ENCODE results near the gene PDCD11.

PDCD11 gene

DNA sequence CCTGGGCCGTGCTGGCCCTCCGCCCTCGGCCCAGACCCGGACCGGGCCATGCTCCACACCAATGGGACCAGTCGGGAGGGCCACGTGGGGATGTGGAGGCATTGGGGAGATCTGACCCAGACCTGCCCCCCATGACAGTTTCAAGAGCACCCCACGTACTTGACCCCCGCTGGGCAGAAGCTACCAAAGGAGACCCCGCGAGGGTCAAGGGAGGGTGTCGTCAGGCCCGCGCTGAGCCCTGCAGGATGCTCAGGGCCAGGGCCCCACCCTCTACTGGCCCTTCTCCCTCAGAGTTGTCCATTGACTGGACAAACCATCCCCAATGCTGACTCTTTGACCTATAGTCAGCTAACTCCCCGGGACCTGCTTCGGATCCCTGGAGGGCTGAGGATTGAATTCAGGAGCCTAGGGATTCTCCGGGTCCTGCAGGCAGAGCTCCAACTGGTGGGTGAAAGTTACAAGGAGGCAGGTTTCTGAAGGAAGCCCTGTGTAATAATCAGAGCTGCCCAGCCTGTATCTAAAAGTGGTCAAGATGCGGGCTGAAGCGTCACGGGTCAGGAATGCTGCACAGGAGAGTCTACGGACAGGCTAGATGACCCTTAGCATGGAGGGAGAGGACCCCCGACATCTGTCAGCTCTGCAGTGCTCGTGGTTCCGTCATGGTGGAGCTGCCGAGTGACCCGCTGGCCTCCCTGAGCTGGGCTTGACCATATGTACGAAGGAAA is 56.2 kb downstream of the PDCD11 start:
- Mint-ChIP-seq H3K27me3 (no peaks in the 10 kb centered on the region), H3K4me3 (peak overlapping the region; percentile 93 to 95), H3K4me1 (peaks cover 53% of the 10 kb centered on the region), H3K27ac (peak overlapping the region; percentile 22 to 87), H3K9me3 (no peaks in the 10 kb centered on the region)
- ATAC-seq (no peak), DNase-seq (no peak)

DNA sequence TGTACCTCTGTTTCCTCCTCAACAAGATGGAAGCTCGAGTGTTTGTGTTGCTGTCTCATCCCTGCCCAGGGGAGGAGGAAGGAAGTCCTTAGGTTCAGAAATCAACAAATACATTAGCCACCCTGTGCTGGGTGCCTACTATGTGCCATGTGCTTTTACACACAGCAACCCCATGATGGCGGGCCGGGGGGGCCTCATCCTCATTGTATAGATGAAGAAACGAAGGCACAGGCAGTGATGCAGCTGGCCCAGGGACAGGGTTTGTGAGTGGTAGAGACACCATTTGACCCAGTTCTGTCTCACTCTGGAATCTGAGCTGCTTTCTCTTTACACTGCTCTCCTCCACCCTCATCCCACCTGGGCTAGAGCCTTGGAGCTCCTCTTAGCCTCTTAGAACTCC is 57.6 kb downstream of the PDCD11 start:
- Mint-ChIP-seq H3K4me1 (peaks cover 50% of the 10 kb centered on the region), H3K4me3 (no peak overlapping the region), H3K9me3 (no peaks in the 10 kb centered on the region), H3K27ac (no peak overlapping the region), H3K27me3 (no peaks in the 10 kb centered on the region)
- no peak for DNase-seq
- no peak for ATAC-seq

DNA sequence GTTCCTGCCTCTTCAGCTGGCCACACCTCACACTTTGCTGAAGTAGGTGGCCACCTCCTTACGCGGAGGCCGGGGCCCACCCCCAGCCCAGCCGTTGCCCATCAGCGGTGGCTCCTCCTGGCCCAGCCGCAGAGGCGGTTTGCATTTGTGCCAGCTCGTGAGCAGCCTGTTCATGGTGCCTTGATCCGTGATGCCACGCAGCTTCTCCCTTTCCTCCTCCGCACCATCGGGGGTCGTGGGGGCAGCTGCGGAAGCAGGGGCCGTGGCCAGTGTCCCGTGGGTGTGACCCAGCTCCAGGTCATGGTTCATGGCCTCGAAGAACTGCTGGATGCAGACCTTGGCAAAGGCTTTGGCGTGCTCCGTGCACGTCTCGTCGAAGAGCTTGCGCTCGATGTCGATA is 58.8 kb downstream of the PDCD11 start:
- Mint-ChIP-seq H3K4me3 (no peak overlapping the region), H3K27ac (peak overlapping the region in 1 of 2 donors; percentile 90), H3K4me1 (peaks cover 50% of the 10 kb centered on the region), H3K9me3 (no peaks in the 10 kb centered on the region), H3K27me3 (no peaks in the 10 kb centered on the region)
- no peak for DNase-seq
- no peak for ATAC-seq

DNA sequence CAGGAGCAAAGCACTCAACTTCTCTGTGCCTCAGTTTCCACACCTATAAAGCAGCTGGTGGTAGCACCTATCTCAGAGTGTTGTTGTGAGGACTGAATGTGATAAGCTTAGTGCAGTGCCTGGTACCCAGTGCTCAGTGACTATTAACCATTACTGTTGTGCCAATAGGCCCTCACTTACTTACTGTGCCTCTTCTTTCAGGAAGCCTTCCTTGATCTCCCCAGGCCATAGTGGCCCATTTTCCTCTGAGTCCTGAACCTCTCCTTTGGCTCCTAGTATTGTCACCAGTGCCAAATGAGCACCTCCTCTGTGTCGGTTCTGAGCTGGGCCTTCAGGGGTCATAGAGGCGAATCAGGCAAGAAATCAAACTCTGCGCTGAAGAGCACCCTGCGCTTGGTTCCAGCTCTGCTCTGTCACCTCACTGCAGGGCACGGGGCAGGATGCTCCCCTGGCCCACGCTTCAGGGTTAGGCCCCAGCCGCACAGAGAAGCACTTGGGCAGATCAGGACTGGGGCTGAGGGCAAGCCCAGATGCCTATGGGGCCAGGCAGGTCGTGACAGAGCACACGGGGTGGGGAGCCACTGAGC is 59.7 kb downstream of the PDCD11 start:
- H3K27ac Mint-ChIP-seq: no peak overlapping the region
- H3K27me3 Mint-ChIP-seq: no peaks in the 10 kb centered on the region
- ATAC-seq: no peak
- H3K4me1 Mint-ChIP-seq: peaks cover 42% of the 10 kb centered on the region
- H3K9me3 Mint-ChIP-seq: no peaks in the 10 kb centered on the region
- no peak for DNase-seq
- H3K4me3 Mint-ChIP-seq: no peak overlapping the region

DNA sequence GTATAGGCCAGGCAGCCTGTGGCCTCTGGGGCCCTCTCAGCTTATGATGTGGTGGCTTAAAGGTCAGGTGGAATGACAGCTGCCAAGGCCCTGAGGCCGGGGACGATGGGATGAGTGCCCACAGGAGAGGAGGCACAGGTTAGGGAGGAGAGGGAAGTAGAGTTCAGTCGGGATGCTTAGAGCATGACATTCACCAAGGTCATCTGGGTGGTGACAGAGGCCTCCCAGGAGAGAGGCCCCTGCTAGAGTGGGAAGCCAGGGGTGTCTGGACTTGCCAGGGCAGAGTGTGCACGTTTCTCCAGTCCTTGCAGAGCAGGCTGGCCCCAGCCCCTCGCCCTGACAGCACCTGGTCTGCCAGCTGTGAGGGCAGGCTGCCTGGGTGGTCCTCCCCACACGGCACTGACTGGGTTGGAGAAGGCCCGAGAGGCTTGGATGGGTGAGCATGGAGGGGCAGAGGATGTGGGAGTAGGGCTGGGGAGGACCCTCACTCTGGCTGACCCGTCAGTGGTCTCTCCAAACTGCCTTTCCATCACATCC is 60.8 kb downstream of the PDCD11 start:
- DNase-seq (no peak), ATAC-seq (no peak)
- H3K9me3 Mint-ChIP-seq: no peaks in the 10 kb centered on the region
- H3K27me3 Mint-ChIP-seq: no peaks in the 10 kb centered on the region
- H3K4me1 Mint-ChIP-seq: peaks cover 33% of the 10 kb centered on the region
- H3K4me3 Mint-ChIP-seq: no peak overlapping the region
- peak overlapping the region in 1 of 2 donors; percentile 74 for H3K27ac Mint-ChIP-seq

GRCh38 chr10:103457896-103458583 is 61.6 kb downstream of the PDCD11 start:
- no peak overlapping the region for H3K4me3 Mint-ChIP-seq

GRCh38 chr10:103458720-103459119 is 62.3 kb downstream of the PDCD11 start, which contains the start of gene CALHM1:
TSS of gene CALHM1 (minus strand) at chr10:103458900. CDS start at chr10:103458751, 149 bp downstream.
- no peaks in the 10 kb centered on the region for H3K27me3 Mint-ChIP-seq
- H3K9me3 Mint-ChIP-seq: no peaks in the 10 kb centered on the region
- no peak within 1 kb of the TSS for H3K4me3 Mint-ChIP-seq
- ATAC-seq: peak; percentile 33
- peak within 1 kb of the TSS in 1 of 2 donors; percentile 57 for H3K27ac Mint-ChIP-seq
- peaks cover 22% of the 10 kb centered on the region for H3K4me1 Mint-ChIP-seq
- DNase-seq: no peak

More at GRCh38 chr10:103457896-103458583, 61.6 kb downstream of the PDCD11 start:
- Mint-ChIP-seq H3K27ac (no peak overlapping the region), H3K27me3 (no peaks in the 10 kb centered on the region), H3K4me1 (peaks cover 26% of the 10 kb centered on the region), H3K9me3 (no peaks in the 10 kb centered on the region)
- DNase-seq: no peak
- ATAC-seq: no peak

DNA sequence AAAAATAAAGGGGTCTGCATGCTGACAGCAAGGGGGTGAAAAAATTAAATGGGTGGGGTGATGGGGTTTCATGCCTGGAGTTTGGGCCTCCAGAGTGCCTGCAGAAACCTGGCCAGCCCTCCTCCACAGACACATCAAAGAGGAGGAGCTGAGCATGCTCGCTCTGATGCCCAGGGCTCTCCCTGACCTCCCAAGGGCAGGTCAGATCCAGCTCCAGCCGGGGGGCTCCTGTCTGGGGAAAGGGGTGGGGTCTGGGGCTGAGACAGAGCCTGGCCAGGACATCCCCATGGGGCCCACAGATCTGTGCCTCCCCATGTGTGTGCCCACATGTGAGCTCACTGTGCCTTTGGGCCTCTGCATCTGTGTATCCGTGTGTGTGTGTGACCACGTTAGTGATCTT is 63.2 kb downstream of the PDCD11 start:
- H3K4me1 Mint-ChIP-seq: peaks cover 20% of the 10 kb centered on the region
- no peak overlapping the region for H3K27ac Mint-ChIP-seq
- no peak overlapping the region for H3K4me3 Mint-ChIP-seq
- ATAC-seq (no peak), DNase-seq (no peak)
- no peaks in the 10 kb centered on the region for H3K27me3 Mint-ChIP-seq
- H3K9me3 Mint-ChIP-seq: no peaks in the 10 kb centered on the region

- DNase-seq (no peak), ATAC-seq (no peak)
- Mint-ChIP-seq H3K4me1 (peaks cover 30% of the 10 kb centered on the region), H3K27me3 (no peaks in the 10 kb centered on the region), H3K4me3 (no peak overlapping the region), H3K9me3 (no peaks in the 10 kb centered on the region), H3K27ac (no peak overlapping the region)
Measured at GRCh38 chr10:103463499-103463898, 67.1 kb downstream of the PDCD11 start.

- no peak overlapping the region for H3K27ac Mint-ChIP-seq
- DNase-seq (no peak), ATAC-seq (no peak)
- no peak overlapping the region for H3K4me3 Mint-ChIP-seq
- peaks cover 20% of the 10 kb centered on the region for H3K4me1 Mint-ChIP-seq
- H3K27me3 Mint-ChIP-seq: no peaks in the 10 kb centered on the region
- H3K9me3 Mint-ChIP-seq: no peaks in the 10 kb centered on the region
Measured at GRCh38 chr10:103465411-103466179, 69.2 kb downstream of the PDCD11 start.

- ATAC-seq: no peak
- no peaks in the 10 kb centered on the region for H3K9me3 Mint-ChIP-seq
- H3K4me3 Mint-ChIP-seq: no peak overlapping the region
- peaks cover 30% of the 10 kb centered on the region for H3K4me1 Mint-ChIP-seq
- H3K27ac Mint-ChIP-seq: peak overlapping the region; percentile 27 to 79
- H3K27me3 Mint-ChIP-seq: no peaks in the 10 kb centered on the region
- no peak for DNase-seq
Measured at GRCh38 chr10:103466734-103467133, 70.3 kb downstream of the PDCD11 start.

- peak overlapping the region in 1 of 2 donors; percentile 88 for H3K27ac Mint-ChIP-seq
- no peak overlapping the region for H3K4me3 Mint-ChIP-seq
Measured at GRCh38 chr10:103467406-103467805, 71.0 kb downstream of the PDCD11 start.

GRCh38 chr10:103469201-103469600 is 72.8 kb downstream of the PDCD11 start:
- Mint-ChIP-seq H3K27ac (peak overlapping the region in 1 of 2 donors; percentile 10), H3K4me3 (no peak overlapping the region), H3K4me1 (peaks cover 38% of the 10 kb centered on the region), H3K9me3 (no peaks in the 10 kb centered on the region), H3K27me3 (no peaks in the 10 kb centered on the region)
- ATAC-seq (no peak), DNase-seq (no peak)

More at GRCh38 chr10:103467406-103467805, 71.0 kb downstream of the PDCD11 start:
- Mint-ChIP-seq H3K4me1 (peaks cover 37% of the 10 kb centered on the region), H3K9me3 (no peaks in the 10 kb centered on the region), H3K27me3 (no peaks in the 10 kb centered on the region)
- ATAC-seq (no peak), DNase-seq (no peak)

GRCh38 chr10:103470761-103471653 is 74.6 kb downstream of the PDCD11 start:
- peak overlapping the region; percentile 92 to 95 for H3K27ac Mint-ChIP-seq
- H3K4me3 Mint-ChIP-seq: peak overlapping the region; percentile 75 to 78
- peaks cover 39% of the 10 kb centered on the region for H3K4me1 Mint-ChIP-seq
- peak; percentile 67 to 80 for DNase-seq
- ATAC-seq: peak; percentile 93
- H3K9me3 Mint-ChIP-seq: no peaks in the 10 kb centered on the region
- no peaks in the 10 kb centered on the region for H3K27me3 Mint-ChIP-seq
